IPS DF 6.9 (cell line): ENCODE results near the gene PEX5L.

Experiments used
- DNase-seq: peaks from one replicate; pipeline ENCODE4 v3.0.0-alpha.2; 2013; ENCODE audit warnings: low read depth, low spot score
- H3K27ac ChIP-seq: one replicate; pipeline ENCODE4 v1.5.1; 2013; ENCODE audit warnings: low read length, control low read depth
- H3K27me3 ChIP-seq: 2 replicates; pipeline ENCODE4 v1.6.1; 2013; ENCODE audit warnings: mild to moderate bottlenecking, low read length; ENCODE audit not compliant: control insufficient read depth, insufficient read depth
- H3K36me3 ChIP-seq: 2 replicates; pipeline ENCODE4 v1.6.1; 2013; ENCODE audit warnings: low read length; ENCODE audit not compliant: control insufficient read depth, insufficient read depth
- H3K4me1 ChIP-seq: 2 replicates; pipeline ENCODE4 v1.6.1; 2013; ENCODE audit warnings: low read length; ENCODE audit not compliant: control insufficient read depth, insufficient read depth
- H3K4me3 ChIP-seq: 2 replicates; pipeline ENCODE4 v1.5.1; 2013; ENCODE audit warnings: mild to moderate bottlenecking, low read length
- H3K9me3 ChIP-seq: 2 replicates; pipeline ENCODE4 v1.6.1; 2013; ENCODE audit warnings: low read length, inconsistent platforms; ENCODE audit not compliant: control insufficient read depth, insufficient read depth
- WGBS: extraction: QIAGEN DNeasy Blood & Tissue Kit; methylation state at CpG from one replicate; pipeline ENCODE4 v1.1.7; 2013; ENCODE audit warnings: mixed read lengths, missing lambda C conversion rate; ENCODE audit not compliant: insufficient read length, insufficient coverage; 5-methylcytosine and 5-hydroxymethylcytosine counted together

Gene PEX5L

GRCh38 chr3:179828738-179829137 lies 208.0 kb downstream of the PEX5L start:
- DNase-seq: no peak
- Histone ChIP-seq H3K27ac (no peak overlapping the region), H3K4me3 (no peak overlapping the region), H3K36me3 (no peaks in the 10 kb centered on the region), H3K9me3 (no peaks in the 10 kb centered on the region; the same call in 1 of the 2 replicates), H3K27me3 (no peaks in the 10 kb centered on the region), H3K4me1 (peaks cover 2% of the 10 kb centered on the region; the same call in 1 of the 2 replicates)
- no CpG with 5 or more reads among the region's 2 CpGs for WGBS

GRCh38 chr3:179826247-179826637 lies 210.5 kb downstream of the PEX5L start:
- no peaks in the 10 kb centered on the region for H3K36me3 ChIP-seq

GRCh38 chr3:179825527-179826246 lies 211.1 kb downstream of the PEX5L start:
- no peaks in the 10 kb centered on the region for H3K27me3 ChIP-seq
- no peaks in the 10 kb centered on the region for H3K36me3 ChIP-seq
- WGBS: no CpG with 5 or more reads among the region's 6 CpGs
- H3K4me1 ChIP-seq: peaks cover 2% of the 10 kb centered on the region; the same call in 1 of the 2 replicates
- H3K9me3 ChIP-seq: no peaks in the 10 kb centered on the region; the same call in 1 of the 2 replicates
- no peak for DNase-seq
- H3K4me3 ChIP-seq: no peak overlapping the region
- H3K27ac ChIP-seq: no peak overlapping the region

More at GRCh38 chr3:179826247-179826637, 210.5 kb downstream of the PEX5L start:
- Histone ChIP-seq H3K4me3 (no peak overlapping the region), H3K4me1 (peaks cover 2% of the 10 kb centered on the region; the same call in 1 of the 2 replicates), H3K27ac (no peak overlapping the region), H3K27me3 (no peaks in the 10 kb centered on the region), H3K9me3 (no peaks in the 10 kb centered on the region; the same call in 1 of the 2 replicates)
- DNase-seq: no peak
- WGBS: no CpG with 5 or more reads among the region's 1 CpG

- Histone ChIP-seq H3K36me3 (no peaks in the 10 kb centered on the region), H3K27me3 (no peaks in the 10 kb centered on the region), H3K4me1 (peaks cover 2% of the 10 kb centered on the region; the same call in 1 of the 2 replicates), H3K9me3 (no peaks in the 10 kb centered on the region), H3K27ac (no peak overlapping the region), H3K4me3 (no peak overlapping the region)
- no peak for DNase-seq
- no CpG with 5 or more reads among the region's 3 CpGs for WGBS
These were observed 214.4 kb downstream of the PEX5L start for GRCh38 chr3:179822296-179822695.

- Histone ChIP-seq H3K36me3 (no peaks in the 10 kb centered on the region), H3K4me1 (no peaks in the 10 kb centered on the region), H3K27ac (no peak overlapping the region), H3K27me3 (no peaks in the 10 kb centered on the region), H3K4me3 (no peak overlapping the region), H3K9me3 (no peaks in the 10 kb centered on the region)
- no peak for DNase-seq
- no CpG with 5 or more reads among the region's 3 CpGs for WGBS
These were observed 217.4 kb downstream of the PEX5L start for GRCh38 chr3:179819379-179819778.

GRCh38 chr3:179812096-179812382 lies 224.7 kb downstream of the PEX5L start:
- no CpG with 5 or more reads among the region's 3 CpGs for WGBS
- DNase-seq: no peak
- Histone ChIP-seq H3K27me3 (no peaks in the 10 kb centered on the region), H3K36me3 (no peaks in the 10 kb centered on the region), H3K4me3 (no peak overlapping the region), H3K27ac (no peak overlapping the region), H3K4me1 (no peaks in the 10 kb centered on the region), H3K9me3 (no peaks in the 10 kb centered on the region)

GRCh38 chr3:179811321-179812095 lies 225.2 kb downstream of the PEX5L start:
- Histone ChIP-seq H3K27me3 (no peaks in the 10 kb centered on the region), H3K4me1 (no peaks in the 10 kb centered on the region), H3K36me3 (no peaks in the 10 kb centered on the region), H3K27ac (no peak overlapping the region), H3K9me3 (no peaks in the 10 kb centered on the region), H3K4me3 (no peak overlapping the region)
- DNase-seq: peak; percentile 39
- no CpG with 5 or more reads among the region's 9 CpGs for WGBS

GRCh38 chr3:179809639-179810038 lies 227.1 kb downstream of the PEX5L start:
- Histone ChIP-seq H3K4me3 (no peak overlapping the region), H3K27ac (no peak overlapping the region), H3K9me3 (no peaks in the 10 kb centered on the region), H3K27me3 (no peaks in the 10 kb centered on the region), H3K4me1 (no peaks in the 10 kb centered on the region), H3K36me3 (no peaks in the 10 kb centered on the region)
- no peak for DNase-seq

GRCh38 chr3:179807588-179807987 lies 229.1 kb downstream of the PEX5L start:
- Histone ChIP-seq H3K9me3 (no peaks in the 10 kb centered on the region), H3K36me3 (no peaks in the 10 kb centered on the region), H3K4me3 (no peak overlapping the region), H3K27me3 (no peaks in the 10 kb centered on the region), H3K4me1 (no peaks in the 10 kb centered on the region), H3K27ac (no peak overlapping the region)
- WGBS: no CpG with 5 or more reads among the region's 14 CpGs
- no peak for DNase-seq

GRCh38 chr3:179806177-179806576 lies 230.6 kb downstream of the PEX5L start:
- DNase-seq: no peak
- no CpG with 5 or more reads among the region's 5 CpGs for WGBS
- Histone ChIP-seq H3K4me1 (no peaks in the 10 kb centered on the region), H3K4me3 (no peak overlapping the region), H3K9me3 (no peaks in the 10 kb centered on the region), H3K36me3 (no peaks in the 10 kb centered on the region), H3K27ac (no peak overlapping the region), H3K27me3 (no peaks in the 10 kb centered on the region)
